ENCODE data around the gene ZNF785.
"Not testable (repeated sequence)": the region's sequence is repeated elsewhere in the genome, so short reads cannot be mapped to it uniquely, and the experiment has no call there.

Gene ZNF785

DNA sequence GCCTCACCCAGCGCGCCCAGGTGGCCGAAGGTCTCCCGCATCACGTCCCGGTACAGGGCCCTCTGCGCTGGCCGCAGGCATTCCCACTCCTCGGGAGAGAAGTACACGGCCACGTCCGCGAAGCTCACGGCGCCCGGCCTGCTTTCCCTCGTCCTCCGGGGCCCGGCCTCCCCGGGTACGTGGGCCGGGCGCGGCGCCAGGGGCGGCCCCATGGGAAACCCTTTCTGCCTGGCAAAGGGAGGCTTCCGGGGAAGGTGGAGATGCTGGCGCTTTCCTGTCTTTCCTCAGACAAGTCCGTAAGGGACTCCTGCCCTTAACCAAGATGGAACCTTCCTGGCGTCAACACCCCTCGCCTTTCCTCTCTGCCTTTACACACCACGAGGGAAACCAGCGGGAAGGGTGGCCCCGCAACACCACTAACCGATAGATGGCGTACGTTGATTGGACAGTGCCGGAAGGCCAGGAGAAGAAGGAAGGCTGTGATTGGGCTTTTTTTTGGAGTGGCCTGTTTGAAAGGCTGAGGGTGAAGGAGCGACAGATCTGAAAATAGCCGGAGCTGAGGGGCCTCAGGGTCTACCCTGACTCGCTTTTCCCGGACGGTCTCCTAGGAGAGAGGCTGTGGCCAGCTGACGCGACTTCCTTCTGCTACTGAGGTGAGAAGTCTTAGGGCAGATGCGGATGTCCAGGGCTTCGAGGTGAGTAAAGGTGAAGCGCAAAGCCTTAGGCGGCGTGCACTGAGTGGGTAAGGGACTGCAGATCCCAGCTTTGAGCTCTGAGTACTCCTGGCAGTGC, at the start of gene ZNF785:
ZNF785 (minus strand) TSS at position 298 of the 792 bp plus-strand sequence; CDS start at position 212, 86 bp downstream.
- DNase-seq (ENCODE audit: low read depth in 1 of 2, low spot score in 1 of 2) = peak; percentile 75 to 83

DNA sequence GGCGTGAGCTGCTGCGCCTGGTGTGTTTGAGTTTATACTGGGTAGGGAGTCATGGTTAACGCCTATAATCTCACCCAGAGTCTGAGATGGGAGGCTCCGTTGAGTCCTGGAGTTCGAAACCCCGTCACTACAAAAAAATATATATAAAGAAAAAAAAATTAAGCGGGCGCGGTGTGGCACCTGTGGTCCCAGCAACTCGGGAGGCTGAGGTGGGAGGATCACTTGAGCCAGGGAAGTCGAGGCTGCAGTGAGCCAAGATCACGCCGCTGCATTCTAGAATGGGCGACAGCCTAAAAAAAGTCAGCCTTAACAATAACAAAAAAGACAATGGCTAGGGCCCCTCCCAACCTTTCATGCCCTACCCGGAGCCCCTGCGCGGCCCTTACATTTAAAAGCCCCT, 48.0 kb upstream of the ZNF785 start:
- DNase-seq (ENCODE audit: low read depth in 1 of 2, low spot score in 1 of 2) = no peak

DNA sequence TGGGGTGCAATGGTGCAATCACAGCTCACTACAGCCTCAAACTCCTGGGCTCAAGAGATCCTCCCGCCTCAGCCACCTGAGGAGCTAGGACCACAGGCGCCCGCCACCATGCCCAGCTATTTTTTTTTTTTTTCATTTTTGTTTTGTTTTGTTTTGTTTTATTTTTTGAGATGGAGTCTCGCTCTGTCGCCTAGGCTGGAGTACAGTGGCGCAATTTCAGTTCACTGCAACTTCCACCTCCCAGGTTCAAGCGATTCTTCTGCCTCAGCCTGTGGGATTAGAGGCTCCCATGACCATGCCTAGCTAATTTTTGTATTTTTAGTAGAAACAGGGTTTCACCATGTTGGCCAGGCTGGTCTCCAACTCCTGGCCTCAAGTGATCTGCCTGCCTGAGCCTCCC, 47.0 kb upstream of the ZNF785 start:
- DNase-seq (ENCODE audit: low read depth in 1 of 2, low spot score in 1 of 2) = not testable (repeated sequence)

DNA sequence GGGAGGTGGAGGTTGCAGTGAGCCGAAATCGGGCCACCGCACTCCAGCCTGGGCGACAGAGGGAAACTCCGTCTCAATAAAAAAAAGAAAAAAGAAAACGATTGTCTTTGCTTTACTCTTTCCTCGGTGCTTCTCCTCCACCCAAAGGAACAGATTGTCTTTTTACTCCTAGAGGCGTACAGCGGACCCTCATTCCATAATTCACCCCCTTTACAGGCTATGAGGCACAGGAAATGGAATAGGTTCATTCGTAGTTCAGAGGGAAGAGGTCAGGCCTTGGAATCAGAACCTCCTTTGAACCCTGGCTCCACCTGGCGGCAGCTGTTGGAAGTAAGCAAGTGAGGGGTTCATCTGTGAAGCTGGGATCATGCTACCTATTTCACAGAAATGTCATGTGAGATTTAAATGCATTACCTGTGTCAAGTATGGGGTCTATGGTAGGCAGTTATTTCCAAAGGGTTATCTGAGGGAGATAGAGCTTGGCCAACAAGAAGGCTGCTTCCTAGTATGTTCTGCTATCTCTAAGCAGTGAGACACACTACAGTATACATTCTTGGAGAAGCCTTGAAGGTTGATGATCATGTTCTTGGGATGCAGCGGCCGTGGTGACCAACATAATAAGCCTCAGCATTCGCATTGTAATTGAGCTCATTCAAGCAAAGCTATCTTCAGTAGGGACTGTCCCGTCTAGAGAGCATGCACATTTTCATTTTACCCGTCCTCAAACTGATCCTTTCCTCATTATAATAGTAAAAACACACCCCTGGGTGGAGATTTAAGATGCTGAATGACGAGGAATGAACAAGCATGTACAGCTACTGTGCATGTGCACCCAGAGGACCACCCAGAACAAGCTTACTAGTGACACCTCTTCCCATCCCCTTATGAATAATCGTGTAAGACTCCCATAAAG, 43.4 kb upstream of the ZNF785 start:
- DNase-seq (ENCODE audit: low read depth in 1 of 2, low spot score in 1 of 2) = peak; percentile 80 to 90

DNA sequence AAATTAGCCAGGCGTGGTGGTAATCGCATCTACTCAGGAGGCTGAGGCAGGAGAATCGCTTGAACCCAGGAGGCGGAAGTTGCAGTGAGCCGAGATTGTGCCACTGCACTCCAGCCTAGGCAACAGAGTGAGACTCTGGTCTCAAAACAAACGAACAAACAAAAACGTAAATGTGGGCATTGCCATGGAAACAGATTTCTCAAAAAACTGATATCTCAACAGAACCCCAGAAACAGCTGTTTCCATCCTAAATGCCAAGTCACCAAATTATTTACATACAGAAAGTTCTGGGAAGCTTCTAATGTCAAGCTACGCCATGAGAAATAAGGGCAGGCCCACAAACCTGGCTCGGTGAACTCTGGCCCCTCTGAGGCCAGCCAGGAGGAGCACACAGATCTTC, 40.7 kb upstream of the ZNF785 start:
- no peak for DNase-seq (ENCODE audit: low read depth in 1 of 2, low spot score in 1 of 2)

DNA sequence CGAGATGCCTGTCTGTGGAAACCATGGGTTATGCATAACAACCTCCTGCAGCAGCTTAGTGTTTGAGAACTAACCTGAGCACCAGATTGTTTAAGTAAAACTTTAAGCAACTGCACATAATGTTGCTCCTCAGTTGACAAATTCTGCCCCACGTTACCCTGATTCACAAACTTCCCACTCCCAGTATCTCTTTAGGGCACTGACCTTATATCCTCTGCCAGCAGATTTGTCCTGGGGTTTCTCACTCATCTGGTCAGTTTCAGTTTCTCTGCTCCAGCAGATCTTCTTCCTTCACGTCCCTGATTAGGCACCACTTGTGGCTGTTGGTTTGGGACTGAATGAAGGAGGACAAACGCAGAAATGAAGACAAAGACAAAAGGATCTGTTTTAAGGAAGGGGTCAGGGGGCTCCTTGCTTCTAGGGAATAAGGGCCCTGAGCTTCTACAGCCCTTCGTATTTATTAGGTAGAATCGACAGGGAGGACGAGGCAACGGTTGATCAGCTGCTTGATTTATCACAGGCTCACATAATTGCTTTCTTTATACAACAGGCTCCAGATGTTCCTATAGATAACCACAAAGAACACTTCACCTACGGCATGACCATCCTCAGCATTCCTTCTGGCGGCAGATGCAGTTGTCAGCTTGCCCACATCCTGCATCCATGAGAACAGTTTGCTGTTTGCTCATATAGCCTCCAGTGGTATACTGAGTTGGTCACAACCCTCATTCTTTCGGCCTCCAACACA, 38.2 kb upstream of the ZNF785 start:
- DNase-seq (ENCODE audit: low read depth in 1 of 2, low spot score in 1 of 2) = no peak

DNA sequence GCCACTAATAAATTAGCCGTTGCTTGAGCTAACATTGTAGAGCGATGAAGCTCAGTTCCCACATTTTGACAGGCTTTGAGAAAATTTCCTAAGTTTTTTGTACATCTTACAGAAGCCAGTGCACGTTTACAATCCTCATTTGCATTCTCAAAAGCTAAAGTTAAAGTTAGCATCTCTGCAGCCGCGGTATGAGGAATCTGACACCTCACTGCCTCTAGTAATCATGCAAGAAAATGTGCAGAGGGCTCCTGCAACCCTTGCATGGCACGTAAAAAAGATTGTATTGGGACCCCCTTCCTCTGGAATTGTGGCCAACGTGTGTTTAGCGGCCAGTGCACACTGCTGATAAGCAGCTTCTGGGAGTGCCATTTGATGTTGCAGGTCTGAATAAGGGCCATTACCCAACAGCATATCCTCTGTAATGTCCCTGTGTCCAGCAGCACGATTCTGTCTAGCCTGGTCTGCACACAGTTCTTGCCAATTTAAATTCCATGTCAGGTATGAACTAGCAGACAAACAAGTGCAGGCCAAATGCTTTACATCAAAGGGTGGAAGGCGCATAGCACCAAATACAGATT, 37.0 kb upstream of the ZNF785 start:
- no peak for DNase-seq (ENCODE audit: low read depth in 1 of 2, low spot score in 1 of 2)

DNA sequence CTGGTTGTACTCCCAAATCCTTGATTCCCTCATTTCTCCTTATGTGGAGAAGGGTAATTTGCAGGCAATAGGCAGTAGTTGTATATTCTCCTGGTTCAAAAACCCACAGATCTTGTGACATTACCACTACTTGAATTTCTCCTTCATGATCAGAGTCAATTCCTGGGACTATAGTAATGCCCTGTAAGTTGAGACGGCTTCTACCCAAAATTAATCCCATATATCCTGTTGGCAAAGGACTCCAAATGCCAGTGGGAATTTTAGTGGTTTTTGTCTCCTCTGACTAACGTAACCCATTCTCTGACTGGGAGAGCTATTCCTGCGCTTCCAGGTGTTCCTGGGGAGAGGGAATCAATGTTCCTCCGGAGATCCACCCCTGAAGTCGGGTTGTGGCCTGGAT, 36.3 kb upstream of the ZNF785 start:
- DNase-seq (ENCODE audit: low read depth in 1 of 2, low spot score in 1 of 2) = no peak

DNA sequence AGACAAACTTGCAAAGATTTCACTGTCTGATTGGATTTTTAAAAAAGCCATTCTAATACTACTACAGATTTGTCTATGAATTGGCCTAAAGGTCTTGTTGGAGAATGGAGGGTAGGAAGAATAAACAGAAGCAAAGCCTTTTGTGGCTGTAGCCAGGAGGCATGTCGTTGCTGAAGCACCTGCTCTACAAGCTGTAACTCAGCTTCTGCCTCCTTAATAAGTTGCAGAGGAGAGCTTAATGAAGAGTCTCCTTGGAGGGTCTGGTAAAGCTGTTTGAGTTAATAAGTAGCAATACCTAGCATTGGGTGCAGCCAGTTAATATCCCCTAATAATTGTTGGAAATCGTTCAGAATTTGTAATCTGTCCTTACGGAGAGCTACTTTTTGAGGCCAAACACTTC, 34.7 kb upstream of the ZNF785 start:
- no peak for DNase-seq (ENCODE audit: low read depth in 1 of 2, low spot score in 1 of 2)

DNA sequence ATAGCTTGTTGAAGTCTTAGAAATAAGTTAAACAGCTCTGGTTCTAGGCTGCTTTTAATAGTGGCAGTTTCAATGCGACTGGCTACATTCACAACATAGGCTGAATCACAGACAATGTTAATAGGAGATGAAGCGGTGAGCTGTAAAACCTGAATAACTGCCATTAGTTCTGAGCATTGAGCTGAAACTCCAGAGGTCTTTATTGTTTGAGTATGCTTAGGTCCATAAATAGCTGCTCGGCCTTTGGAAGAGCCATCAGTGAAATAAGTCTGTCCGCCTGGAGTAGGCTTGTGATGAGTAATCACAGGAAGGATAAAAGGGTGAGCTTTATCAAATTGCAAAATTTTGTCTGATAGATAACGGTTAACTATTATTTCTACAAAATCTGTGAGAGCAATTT, 34.1 kb upstream of the ZNF785 start:
- no peak for DNase-seq (ENCODE audit: low read depth in 1 of 2, low spot score in 1 of 2)

DNA sequence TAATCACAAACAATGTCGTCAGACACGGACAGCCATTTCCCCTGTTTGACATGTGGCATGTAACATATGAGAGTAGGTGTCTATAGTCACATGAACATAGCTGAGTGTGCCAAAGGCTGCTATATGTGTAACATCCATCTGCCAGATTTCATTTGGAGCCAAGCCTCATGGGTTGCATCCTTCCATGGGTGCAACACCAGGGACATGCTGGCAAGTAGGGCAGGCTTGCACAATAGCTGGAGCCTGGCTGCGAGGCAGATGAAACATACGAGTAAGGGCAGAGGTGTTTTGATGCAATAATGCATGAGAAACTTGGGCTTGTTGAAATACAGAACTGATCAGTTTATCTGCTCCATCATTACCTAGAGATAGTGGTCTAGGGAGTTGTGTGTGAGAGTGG, 33.7 kb upstream of the ZNF785 start:
- DNase-seq (ENCODE audit: low read depth in 1 of 2, low spot score in 1 of 2) = no peak

DNA sequence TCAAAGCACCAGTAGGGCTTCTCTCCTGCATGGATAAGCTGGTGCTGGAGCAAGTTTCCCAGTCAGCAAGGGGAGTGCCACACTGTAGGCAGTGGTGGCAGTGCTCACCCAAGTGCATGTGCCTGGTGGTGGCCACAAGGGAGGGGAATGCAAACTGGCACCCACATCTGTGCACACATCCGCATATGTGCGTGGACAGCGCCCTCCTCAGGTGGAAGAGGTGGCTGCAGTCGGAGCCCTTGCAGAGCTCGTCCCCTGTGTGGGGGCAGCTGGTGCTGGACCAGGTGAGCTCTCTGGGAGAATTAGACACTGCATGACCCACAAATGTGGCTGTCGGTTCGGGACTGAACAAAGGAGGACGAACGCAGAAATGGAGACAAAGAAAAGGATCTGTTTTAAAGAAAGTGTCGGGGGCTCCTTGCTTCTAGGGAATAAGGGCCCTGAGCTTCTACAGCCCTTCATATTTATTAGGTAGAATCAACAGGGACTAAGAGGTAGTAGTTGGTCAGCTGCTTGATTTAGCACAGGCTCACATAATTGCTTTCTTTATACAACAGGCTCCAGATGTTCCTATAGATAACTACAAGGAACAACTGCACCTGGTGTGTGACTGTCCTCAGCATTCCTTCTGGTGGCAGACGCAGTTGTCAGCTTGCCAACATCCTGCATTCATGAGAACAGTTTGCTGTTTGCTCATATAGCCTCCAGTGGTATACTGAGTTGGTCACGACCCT, 30.0 kb upstream of the ZNF785 start:
- peak; percentile 27 to 39 for DNase-seq (ENCODE audit: low read depth in 1 of 2, low spot score in 1 of 2)

DNA sequence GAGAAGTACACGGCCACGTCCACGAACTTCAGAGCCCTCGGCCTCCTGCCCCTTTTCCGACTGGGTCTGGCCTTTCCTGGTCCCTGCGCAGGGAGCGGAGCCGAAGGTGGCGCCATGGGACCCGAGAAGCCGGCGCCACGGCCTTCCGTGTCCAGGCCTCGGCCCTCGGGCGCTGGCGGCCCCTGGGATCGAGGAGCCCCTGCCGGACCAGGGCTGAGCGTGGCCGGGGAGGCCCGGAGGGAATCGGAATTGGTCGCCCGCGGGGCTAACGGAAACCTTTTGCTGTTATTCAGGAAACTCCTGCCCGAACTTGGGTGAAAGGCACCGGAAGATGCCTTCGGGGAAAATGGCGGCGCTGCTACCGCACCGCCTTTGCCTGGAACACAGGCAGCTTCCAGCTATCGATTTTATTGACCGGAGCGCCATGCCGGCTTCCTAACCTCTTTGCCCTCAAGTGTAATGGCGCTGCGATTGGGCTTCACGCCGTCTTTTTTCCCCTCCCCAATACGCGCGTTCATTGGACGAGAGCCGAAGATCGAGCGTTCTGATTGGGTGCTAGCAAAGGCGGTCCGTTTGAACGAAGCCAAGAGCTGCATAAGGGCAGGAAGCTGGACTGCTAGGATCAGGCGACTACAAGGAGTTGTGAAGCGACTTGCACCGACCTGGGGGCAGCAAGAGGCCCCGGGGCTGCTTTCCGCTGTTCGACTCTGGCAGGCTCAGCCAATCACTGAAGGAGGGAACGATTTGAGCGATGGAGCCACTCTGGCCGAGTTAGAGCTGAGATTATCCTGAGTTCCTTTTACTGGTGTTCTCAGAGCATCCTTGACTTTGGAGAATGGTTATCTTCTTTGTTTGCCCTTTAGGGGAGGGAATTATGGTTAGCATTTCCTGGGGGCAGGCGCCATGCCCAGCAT, 24.7 kb upstream of the ZNF785 start, which contains the start of gene ZNF689:
ZNF689 (minus strand) TSS at position 464 of the 914 bp plus-strand sequence; CDS start at position 116, 348 bp downstream.
- peak; percentile 87 to 88 for DNase-seq (ENCODE audit: low read depth in 1 of 2, low spot score in 1 of 2)

DNA sequence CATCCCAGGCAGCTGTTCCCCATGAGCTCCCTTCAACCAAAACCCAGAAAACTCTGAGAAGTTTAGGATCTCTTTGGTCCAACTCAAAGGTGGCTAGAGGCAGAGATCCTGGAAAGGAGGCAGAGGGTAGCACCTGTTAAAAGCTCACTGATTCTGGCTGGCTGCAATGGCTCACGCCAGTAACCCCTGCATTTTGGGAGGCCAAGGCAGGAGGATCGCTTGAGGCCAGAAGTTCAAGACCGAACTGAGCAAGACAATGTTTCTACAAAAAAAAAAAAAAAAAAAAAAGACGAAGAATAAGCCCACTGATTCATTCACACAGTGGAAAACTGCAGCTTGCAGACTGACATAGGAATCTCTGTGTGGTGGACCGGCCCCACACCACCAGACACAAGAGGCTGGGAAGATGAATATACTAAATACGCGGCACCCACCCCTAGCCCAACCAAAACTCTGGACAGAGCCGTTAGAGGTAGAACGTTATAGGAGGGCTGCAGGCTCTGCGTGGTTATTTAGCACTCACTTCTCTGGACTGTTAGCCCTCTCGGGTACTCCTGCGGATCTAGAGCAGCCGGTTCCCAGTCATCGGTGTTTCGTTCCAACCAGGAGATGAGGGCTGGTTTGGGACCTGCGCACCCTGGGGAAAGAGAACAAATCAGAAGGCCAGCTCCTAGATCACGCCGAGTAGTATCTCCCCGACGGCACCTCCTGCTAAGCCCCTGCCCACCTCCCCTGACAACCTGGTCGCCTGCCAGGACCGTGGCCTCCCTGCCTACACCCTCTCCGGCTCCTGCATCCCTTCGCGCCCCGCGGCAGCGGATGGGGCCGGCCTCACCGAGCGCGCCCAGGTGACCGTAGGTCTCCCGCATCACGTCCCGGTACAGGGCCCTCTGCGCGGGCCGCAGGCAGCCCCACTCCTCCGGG, 23.8 kb upstream of the ZNF785 start:
- peak; percentile 10 to 26 for DNase-seq (ENCODE audit: low read depth in 1 of 2, low spot score in 1 of 2)

DNA sequence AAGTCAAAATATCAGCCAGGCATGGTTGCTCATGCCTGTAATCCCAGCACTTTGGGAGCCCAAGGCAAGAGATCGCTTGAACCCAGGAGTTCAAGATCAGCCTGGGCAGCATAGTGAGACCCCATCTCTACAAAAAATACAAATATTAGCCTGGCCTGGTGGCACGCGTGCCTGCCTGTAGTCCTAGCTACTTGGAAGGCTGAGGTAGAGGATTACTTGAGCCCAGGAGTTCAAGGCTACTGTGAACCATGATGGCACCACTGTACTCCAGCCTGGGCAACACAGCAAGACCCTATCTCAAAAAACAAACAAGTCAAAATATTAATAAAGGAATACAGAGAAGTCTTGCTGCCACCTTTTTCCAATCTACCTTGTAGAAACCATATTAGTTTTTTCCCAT, 20.5 kb upstream of the ZNF785 start:
- no peak for DNase-seq (ENCODE audit: low read depth in 1 of 2, low spot score in 1 of 2)

DNA sequence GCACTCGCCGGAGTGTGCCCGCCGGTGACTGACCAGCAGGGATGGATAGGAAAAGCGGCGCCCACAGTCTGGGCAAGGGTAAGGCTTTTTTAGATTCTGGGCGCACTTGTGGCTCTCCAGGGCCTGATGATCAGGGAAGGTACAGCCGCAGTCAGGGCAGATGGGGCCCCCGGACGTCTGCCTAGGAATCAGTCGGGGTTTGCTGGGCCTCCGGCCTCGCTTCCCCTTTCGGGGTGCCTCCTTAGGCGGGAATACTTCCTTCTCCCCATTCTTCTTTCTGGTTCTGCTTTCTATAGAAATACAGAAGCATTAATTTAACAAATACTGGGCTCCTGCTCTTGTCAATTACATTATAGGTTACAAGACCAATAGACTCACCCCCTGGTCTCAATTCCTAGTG, 19.7 kb upstream of the ZNF785 start:
- no peak for DNase-seq (ENCODE audit: low read depth in 1 of 2, low spot score in 1 of 2)

DNA sequence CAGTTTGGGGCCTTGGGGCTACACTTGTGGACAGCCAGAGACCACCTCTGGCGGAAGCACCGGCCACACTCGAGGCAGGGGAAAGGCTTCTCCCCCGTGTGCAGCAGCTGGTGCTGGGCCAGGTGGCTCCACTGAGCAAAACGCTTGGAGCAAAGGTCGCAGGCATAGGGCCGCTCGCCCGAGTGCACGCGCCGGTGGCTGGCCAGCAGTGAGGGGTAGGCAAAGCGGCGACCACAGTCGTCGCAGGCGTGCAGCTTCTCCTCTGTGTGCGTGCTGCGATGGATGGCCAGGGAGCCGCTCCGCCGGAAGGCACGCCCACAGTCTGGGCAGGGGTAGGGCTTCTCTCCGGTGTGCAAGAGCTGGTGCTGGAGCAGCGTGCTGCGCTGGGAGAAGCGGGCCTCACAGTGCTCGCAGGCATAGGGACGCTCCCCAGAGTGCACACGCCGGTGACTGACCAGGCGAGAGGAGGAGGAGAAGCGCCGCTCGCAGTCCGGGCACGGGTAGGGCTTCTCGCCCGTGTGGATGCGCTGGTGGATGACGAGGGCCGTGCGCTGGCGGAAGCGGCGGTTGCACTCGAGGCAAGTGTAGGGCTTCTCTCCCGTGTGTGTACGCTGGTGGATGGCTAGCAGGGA, 18.9 kb upstream of the ZNF785 start:
- no peak for DNase-seq (ENCODE audit: low read depth in 1 of 2, low spot score in 1 of 2)

DNA sequence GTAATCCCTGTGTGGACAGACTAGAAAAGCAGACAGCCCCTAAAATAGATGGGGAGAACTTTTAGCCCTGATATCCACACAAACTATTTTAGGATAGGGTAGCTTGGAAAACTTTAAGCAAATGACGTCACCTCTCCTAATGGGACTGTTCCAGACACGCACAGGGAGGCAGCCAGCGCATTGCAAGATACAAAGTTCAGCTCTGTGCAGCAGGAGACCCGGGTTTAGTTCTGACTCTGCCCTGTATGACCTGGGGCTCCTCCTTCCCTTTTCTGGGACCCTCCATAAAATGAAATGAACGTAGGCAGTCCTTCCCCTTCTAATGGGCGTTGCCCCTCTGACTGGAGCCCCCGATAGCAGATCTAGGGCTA, 18.4 kb upstream of the ZNF785 start:
- DNase-seq (ENCODE audit: low read depth in 1 of 2, low spot score in 1 of 2) = no peak

Measured in stimulated activated CD4-positive, alpha-beta T cell treated with anti-CD3 and anti-CD28 coated beads, Interleukin-15, amount 100 ng/mL, for 1 hour (primary cell).